HCT116 (cell line): ENCODE measurements around the gene CHCHD3. TPM values are rescaled to one million over a fixed set of nuclear protein-coding genes. Genes with fewer than 3 reads are reported as not detected.

ENCODE experiments used
- ATAC-seq: fragments of 200-7000 bp; cut with Tn5 transposase; 2 replicates; pipeline ENCODE4 v1.9.1; 2020; ENCODE audit warnings: mild to moderate bottlenecking, moderate library complexity
- BruUV-seq: library from RNA; stranded (reverse); fragments of 400-500 nt; replicated peaks from 2 replicates; lab custom pipeline; 2021; lab: Mats Ljungman, UMichigan
- CTCF ChIA-PET: fragments of 300-600 bp; sonication (Branson Sonifier 250); formaldehyde crosslinking; loops from one replicate; lab custom pipeline; 2021; ENCODE audit warnings: antibody characterized with exemption; lab: Charles Lee
- POLR2A ChIA-PET: fragments of 300-600, 350-600 bp; sonication (Branson Sonifier 250); formaldehyde crosslinking; loops from one replicate; lab custom pipeline; 2021; ENCODE audit warnings: antibody characterized with exemption; lab: Charles Lee
- RAD21 ChIA-PET, 2 experiments: fragments of 300-600 bp; sonication (Branson Sonifier 250); formaldehyde crosslinking; loops; one replicate each; lab custom pipeline; 2023; ENCODE audit warnings: low total read pairs in 2 of 2; ENCODE audit not compliant: uncharacterized antibody in 2 of 2, unreplicated experiment in 2 of 2, low non-redundant PET in 1 of 2; lab: Charles Lee
- DNase-seq: peaks from one replicate; pipeline ENCODE4 v3.0.0-alpha.2; 2010; ENCODE audit warnings: low read depth, low spot score
- H2AFZ ChIP-seq: fragments of 200-600 bp; shearing (Covaris generic), sonication (generic); 2 replicates; pipeline ENCODE4 v1.6.1; 2017; ENCODE audit warnings: low read depth, mixed run types, mixed read lengths, antibody characterized with exemption, low read length; ENCODE audit not compliant: poor library complexity, severe bottlenecking
- H3K27ac ChIP-seq: 2 replicates; pipeline ENCODE4 v1.5.1; 2012; ENCODE audit warnings: low read depth, low read length
- H3K27me3 ChIP-seq: fragments of 200-600 bp; sonication (generic); 2 replicates; pipeline ENCODE4 v1.6.1; 2016; ENCODE audit warnings: mixed run types, low read length, mixed read lengths; ENCODE audit not compliant: insufficient read depth
- H3K36me3 ChIP-seq, 2 experiments: fragments of 200-500 bp in 1 of 2; fragments of 200-600 bp in 1 of 2; sonication (Bioruptor generic) in 1 of 2; sonication (generic) in 1 of 2; 2 replicates each; pipeline versions ENCODE4 v1.5.1 to v1.6.1; 2014 to 2016; ENCODE audit warnings: low read length in 2 of 2, inconsistent platforms in 1 of 2, mixed read lengths in 1 of 2, mixed run types in 1 of 2; ENCODE audit not compliant: insufficient read depth in 2 of 2, control insufficient read depth in 1 of 2
- H3K4me1 ChIP-seq, 2 experiments: fragments of 200-600 bp in 1 of 2; sonication (generic) in 1 of 2; 2 replicates each; pipeline versions ENCODE4 v1.5.1 to v1.6.1; 2012 to 2017; ENCODE audit warnings: low read length in 2 of 2, inconsistent platforms in 1 of 2, mild to moderate bottlenecking in 1 of 2, mixed read lengths in 1 of 2, mixed run types in 1 of 2, moderate library complexity in 1 of 2; ENCODE audit not compliant: insufficient read depth in 2 of 2, control insufficient read depth in 1 of 2
- H3K4me2 ChIP-seq: fragments of 200-600 bp; sonication (generic); 2 replicates; pipeline ENCODE4 v1.6.1; 2017; ENCODE audit warnings: mixed run types, low read length, mixed read lengths
- H3K4me3 ChIP-seq, 2 experiments: fragments of 200-600 bp in 1 of 2; sonication (generic) in 1 of 2; replicated peaks in 1 of 2; 2 replicates each; pipeline ENCODE4 v1.5.1; 2011 to 2016; ENCODE audit warnings: low read length in 2 of 2, control low read depth in 1 of 2, low read depth in 1 of 2, mild to moderate bottlenecking in 1 of 2, mixed read lengths in 1 of 2, mixed run types in 1 of 2
- H3K79me2 ChIP-seq: fragments of 200-600 bp; sonication (generic); 2 replicates; pipeline ENCODE4 v1.6.1; 2017; ENCODE audit warnings: mild to moderate bottlenecking, mixed run types, low read length, moderate library complexity, mixed read lengths; ENCODE audit not compliant: insufficient read depth
- H3K9ac ChIP-seq: fragments of 200-600 bp; sonication (generic); 2 replicates; pipeline ENCODE4 v1.6.1; 2016; ENCODE audit warnings: low read length, mixed read lengths
- H3K9me2 ChIP-seq: fragments of 200-600 bp; sonication (generic), shearing (Covaris generic); 2 replicates; pipeline ENCODE4 v1.6.1; 2017; ENCODE audit warnings: mixed run types, mild to moderate bottlenecking, moderate library complexity; ENCODE audit not compliant: insufficient read depth
- H3K9me3 ChIP-seq, 2 experiments: fragments of 200-500 bp in 1 of 2; fragments of 200-600 bp in 1 of 2; sonication (Bioruptor generic) in 1 of 2; sonication (generic) in 1 of 2; 2 replicates each; pipeline ENCODE4 v1.6.1; 2014 to 2017; ENCODE audit warnings: low read length in 2 of 2, mixed read lengths in 2 of 2, inconsistent platforms in 1 of 2, low read depth in 1 of 2, mild to moderate bottlenecking in 1 of 2, mixed run types in 1 of 2, moderate library complexity in 1 of 2; ENCODE audit not compliant: control insufficient read depth in 1 of 2, insufficient read depth in 1 of 2
- H4K20me1 ChIP-seq: fragments of 200-600 bp; sonication (generic), shearing (Covaris generic); 2 replicates; pipeline ENCODE4 v1.6.1; 2017; ENCODE audit warnings: mixed run types, mild to moderate bottlenecking, moderate library complexity; ENCODE audit not compliant: insufficient read depth
- CEBPB ChIP-seq: IDR thresholded peaks from 2 replicates; pipeline ENCODE4 v1.6.1; 2012; ENCODE audit warnings: low read depth
- ELF1 ChIP-seq: IDR thresholded peaks from 2 replicates; pipeline ENCODE4 v1.6.1; 2012; ENCODE audit warnings: low read depth, borderline replicate concordance
- EZH2 ChIP-seq: fragments of 200-600 bp; sonication (generic); IDR thresholded peaks from 2 replicates; pipeline ENCODE4 v1.6.1; 2017; ENCODE audit warnings: antibody characterized with exemption, mixed run types
- EZH2phosphoT487 ChIP-seq: fragments of 200-600 bp; IDR thresholded peaks from 2 replicates; pipeline ENCODE4 v1.6.1; 2018; ENCODE audit warnings: antibody characterized with exemption, borderline replicate concordance
- FOSL1 ChIP-seq: IDR thresholded peaks from 2 replicates; pipeline ENCODE4 v1.6.1; 2012; ENCODE audit warnings: low read depth
- POLR2A ChIP-seq: IDR thresholded peaks from 2 replicates; pipeline ENCODE4 v1.7.0; 2011; ENCODE audit warnings: borderline replicate concordance; ENCODE audit not compliant: insufficient read depth, insufficient read length; ENCODE audit errors: extremely low read depth
- RAD21 ChIP-seq: IDR thresholded peaks from 2 replicates; pipeline ENCODE4 v1.6.1; 2012; ENCODE audit warnings: low read depth, mild to moderate bottlenecking
- SIN3A ChIP-seq: IDR thresholded peaks from 2 replicates; pipeline ENCODE4 v1.6.1; 2012; ENCODE audit warnings: low read depth
- SP1 ChIP-seq: IDR thresholded peaks from 2 replicates; pipeline ENCODE4 v1.6.1; 2012; ENCODE audit warnings: low read depth
- SRF ChIP-seq: IDR thresholded peaks from 2 replicates; pipeline ENCODE4 v1.6.1; 2012; ENCODE audit warnings: low read depth
- TCF7L2 ChIP-seq: IDR thresholded peaks from 2 replicates; pipeline ENCODE4 v1.7.0; 2011; ENCODE audit warnings: borderline replicate concordance, inconsistent platforms; ENCODE audit not compliant: insufficient read depth, insufficient read length; ENCODE audit errors: extremely low read depth
- ZFX ChIP-seq: fragments of 450-650 bp; IDR thresholded peaks from 2 replicates; pipeline ENCODE4 v1.6.1; 2017
- ZNF274 ChIP-seq: fragments of 200-500 bp; sonication (Bioruptor generic); IDR thresholded peaks from 2 replicates; pipeline ENCODE4 v1.6.1; 2014; ENCODE audit warnings: mild to moderate bottlenecking, low read depth, low read length, inconsistent platforms
- intact Hi-C: fragments of 100-400 bp; cut with micrococcal nuclease; formaldehyde crosslinking; loops from 2 replicates; pipeline ENCODE4 v1.10.0; 2022
- total RNA-seq: library from RNA; stranded (reverse); gene quantifications from one replicate; pipeline ENCODE4 v1.2.1, GENCODE V29; 2021; ENCODE audit not compliant: unreplicated experiment
- TF ChIP-seq, protein P1 (sequence below): IDR thresholded peaks from 2 replicates; pipeline ENCODE4 v1.6.1; 2012

CHCHD3 gene
- total RNA-seq, 1 experiment from 2014 or later, result 73.5 TPM

DNA sequence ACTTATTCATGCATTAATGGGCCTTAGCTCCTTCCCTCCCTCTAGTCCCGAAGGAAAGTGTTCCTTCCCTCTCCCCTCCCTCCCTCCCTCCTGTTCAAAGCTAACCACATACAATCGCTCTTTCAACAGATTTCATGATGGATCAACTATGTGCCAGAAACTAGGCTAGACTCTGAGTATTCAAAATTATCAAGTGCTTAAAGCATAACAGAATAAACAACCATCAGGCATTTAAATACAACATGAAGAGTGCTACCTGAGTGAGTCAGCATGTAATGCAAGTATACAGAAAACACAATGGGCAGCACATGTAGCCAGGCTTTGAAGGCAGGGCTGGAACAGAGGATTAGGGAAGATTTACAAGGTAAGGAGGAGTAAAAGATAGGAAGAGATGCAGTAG lies 11.3 kb downstream of the CHCHD3 start:
- Histone ChIP-seq H2AFZ (no peak overlapping the region), H3K4me3 (no peak overlapping the region), H3K9me3 (no peaks in the 10 kb centered on the region), H4K20me1 (peaks cover 5% of the 10 kb centered on the region; the same call in 1 of the 2 replicates), H3K36me3 (0 out of 4 replicates have a peak, but pooled peaks cover 7% of the 10 kb centered on the region in 2 experiments), H3K27ac (no peak overlapping the region), H3K4me2 (no peak overlapping the region), H3K9me2 (no peaks in the 10 kb centered on the region), H3K79me2 (peaks cover 74% of the 10 kb centered on the region), H3K9ac (no peak overlapping the region), H3K4me1 (no peaks in the 10 kb centered on the region), H3K27me3 (no peaks in the 10 kb centered on the region)
- ChIA-PET RAD21 (no interaction called here), CTCF (no interaction called here), POLR2A (no interaction called here)
- DNase-seq (no peak), ATAC-seq (no peak)
- TF ChIP-seq EZH2phosphoT487 (no peak), ELF1 (no peak), TCF7L2 (no peak), SIN3A (no peak), RAD21 (no peak), CEBPB (no peak), SRF (no peak), EZH2 (no peak), ZFX (no peak)
- intact Hi-C loops, result no loop called here
- BruUV-seq, result no TSS peak

DNA sequence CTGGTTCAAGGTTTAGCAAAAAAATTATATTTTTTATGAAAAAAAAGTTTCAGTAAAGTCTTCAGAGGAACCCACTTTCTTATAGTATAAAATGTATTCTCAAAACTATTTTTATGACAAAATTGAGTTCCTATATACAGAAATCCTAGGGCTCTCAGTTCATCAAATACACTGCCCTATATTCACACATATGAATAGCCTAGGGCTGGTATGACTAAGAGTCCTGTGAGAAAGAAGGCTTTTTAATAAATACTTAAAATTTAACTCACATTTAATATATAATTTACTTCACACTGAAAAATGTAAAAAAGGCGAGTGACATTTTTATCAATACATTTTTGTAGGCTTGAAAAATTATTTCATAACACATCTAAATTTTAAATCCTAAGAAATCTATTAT lies 16.6 kb downstream of the CHCHD3 start:
- no TSS peak for BruUV-seq
- H3K4me2 ChIP-seq, result no peak overlapping the region
- H3K27me3 ChIP-seq, result no peaks in the 10 kb centered on the region
- no peak overlapping the region for H3K27ac ChIP-seq
- H3K9ac ChIP-seq, result no peak overlapping the region
- POLR2A ChIA-PET, result no interaction called here
- TF ChIP-seq, protein P1, sequence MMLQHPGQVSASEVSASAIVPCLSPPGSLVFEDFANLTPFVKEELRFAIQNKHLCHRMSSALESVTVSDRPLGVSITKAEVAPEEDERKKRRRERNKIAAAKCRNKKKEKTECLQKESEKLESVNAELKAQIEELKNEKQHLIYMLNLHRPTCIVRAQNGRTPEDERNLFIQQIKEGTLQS, result no peak
- no peak for TF ChIP-seq ZNF274
- no peak for TF ChIP-seq SP1
- TF ChIP-seq SRF, result no peak
- no peak for TF ChIP-seq FOSL1
- no peak for TF ChIP-seq ELF1
- no peak for TF ChIP-seq POLR2A
- 0 out of 4 replicates have a peak, but pooled peaks cover 7% of the 10 kb centered on the region in 2 experiments for H3K36me3 ChIP-seq
- H3K4me3 ChIP-seq, result no peak overlapping the region
- H2AFZ ChIP-seq, result no peak overlapping the region
- H3K4me1 ChIP-seq, result no peaks in the 10 kb centered on the region
- H3K79me2 ChIP-seq, result peaks cover 73% of the 10 kb centered on the region
- ATAC-seq, result no peak
- no peak for DNase-seq
- peaks cover 6% of the 10 kb centered on the region; the same call in 1 of the 2 replicates for H4K20me1 ChIP-seq
- intact Hi-C loops, result no loop called here
- RAD21 ChIA-PET, result no interaction called here
- no peaks in the 10 kb centered on the region for H3K9me3 ChIP-seq
- no peaks in the 10 kb centered on the region for H3K9me2 ChIP-seq
- CTCF ChIA-PET, result no interaction called here
